Retinal pigment epithelial cell (primary cell): ENCODE results near the gene DNAH11.

ENCODE experiments used
- DNase-seq: peaks from one replicate; pipeline ENCODE4 v3.0.0-alpha.2; 2010; ENCODE audit warnings: low read depth
- H3K4me3 ChIP-seq: 2 replicates; pipeline ENCODE4 v1.5.1; 2011; ENCODE audit warnings: mild to moderate bottlenecking, low read length, control low read depth, moderate library complexity
- CTCF ChIP-seq: conservative IDR thresholded peaks from 2 replicates; pipeline ENCODE4 v1.5.1; 2011; ENCODE audit warnings: low read depth, low read length, control low read depth, inconsistent platforms

DNAH11 gene

GRCh38 chr7:21944616-21945453 lies 402.0 kb downstream of the DNAH11 start:
- peak overlapping the region; percentile 79 for H3K4me3 ChIP-seq
- DNase-seq = peak; percentile 43
- TF ChIP-seq CTCF = no peak

GRCh38 chr7:21945454-21946221 lies 402.8 kb downstream of the DNAH11 start, which contains the start of gene CDCA7L:
Gene CDCA7L (minus strand): TSS chr7:21945899. CDS start chr7:21945804, 95 bp downstream.
- peak; percentile 34 for DNase-seq
- no peak for TF ChIP-seq CTCF
- peak within 1 kb of the TSS; percentile 79 for H3K4me3 ChIP-seq

- no peak for DNase-seq
- TF ChIP-seq CTCF = no peak
- H3K4me3 ChIP-seq = peak overlapping the region; percentile 79
These were observed 403.4 kb downstream of the DNAH11 start for GRCh38 chr7:21946222-21946709.

GRCh38 chr7:21947056-21947455 lies 404.2 kb downstream of the DNAH11 start:
- H3K4me3 ChIP-seq = no peak overlapping the region
- no peak for TF ChIP-seq CTCF
- DNase-seq = no peak

GRCh38 chr7:21947946-21948345 lies 405.1 kb downstream of the DNAH11 start:
- no peak for TF ChIP-seq CTCF
- no peak for DNase-seq
- no peak overlapping the region for H3K4me3 ChIP-seq

- no peak overlapping the region for H3K4me3 ChIP-seq
- DNase-seq = no peak
- TF ChIP-seq CTCF = no peak
These were observed 405.5 kb downstream of the DNAH11 start for GRCh38 chr7:21948364-21948763.
